ENCODE results near the gene MRPL21. TPM values are rescaled to one million over a fixed set of nuclear protein-coding genes. Genes with fewer than 3 reads are reported as not detected.

MRPL21 gene
- total RNA-seq, 4 donors from 2014 or later, result 9.0 to 121 (median 52.8) TPM

DNA sequence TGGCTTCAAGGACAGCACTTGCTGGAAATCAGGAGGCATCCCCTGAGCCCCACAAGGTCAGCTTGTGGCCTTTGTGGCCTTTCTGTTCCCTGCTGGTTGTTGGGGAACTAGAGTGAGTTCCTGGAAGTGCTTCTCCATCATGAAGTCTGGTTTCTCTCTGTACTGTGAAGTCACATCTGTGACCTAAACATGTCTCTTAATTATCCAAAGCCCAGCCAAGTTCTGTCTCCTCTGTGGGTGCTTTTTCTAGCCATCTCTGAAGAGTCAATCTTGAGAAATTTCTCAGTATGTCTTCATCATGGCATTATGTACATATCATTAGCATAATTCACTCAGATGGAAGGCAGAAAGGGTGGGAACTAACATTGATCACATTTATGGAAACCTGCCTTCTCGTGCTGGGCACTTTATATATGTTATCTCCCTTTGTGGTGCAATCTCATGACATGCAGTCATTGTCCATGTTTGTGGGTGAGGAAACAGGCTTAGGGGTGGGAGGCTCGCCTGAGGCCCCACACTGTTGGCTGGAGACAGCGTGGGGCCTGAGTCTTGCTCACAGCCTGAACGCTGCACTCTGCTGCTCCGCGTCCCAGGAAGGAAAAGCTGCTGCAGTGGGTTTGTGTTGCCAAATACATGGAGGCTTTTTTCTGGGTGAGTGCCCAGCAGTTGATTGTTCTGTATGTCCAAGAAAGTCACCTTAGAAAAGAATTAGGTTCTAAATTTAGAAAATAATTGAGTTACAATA is 24.7 kb upstream of the MRPL21 start:
- Histone ChIP-seq H3K36me3 (peaks cover 0 to 40% (median 18%) of the 10 kb centered on the region in 4 donors), H3K27me3 (no peaks in the 10 kb centered on the region), H3K4me1 (peaks cover 0 to 18% (median 12%) of the 10 kb centered on the region in 4 donors), H3K4me3 (no peak overlapping the region), H3K9me3 (peaks cover 16 to 17% of the 10 kb centered on the region in 2 donors), H3K27ac (peak overlapping the region; percentile 68 to 73 (median 70))
- in situ Hi-C loops (cut with MboI; ENCODE audit: low pct_ligation_motif_present in 1 of 4, low pct_unique_long_range_greater_than_20kb in 1 of 4, low sequenced_read_pairs in 3 of 4) (no loop called here), intact Hi-C loops (cut with DNase I; ENCODE audit: low total_unique reads) (loop anchor here (5.0 kb wide), 1 partner anchor 79 kb away; no protein-coding TSS in a partner anchor)
- TF ChIP-seq POLR2A (IDR thresholded peaks at IDR 0.05), result no peak
- TF ChIP-seq POLR2AphosphoS5 (IDR thresholded peaks at IDR 0.05), result peak; percentile 36 to 72 (median 65)
- TF ChIP-seq, protein P1, sequence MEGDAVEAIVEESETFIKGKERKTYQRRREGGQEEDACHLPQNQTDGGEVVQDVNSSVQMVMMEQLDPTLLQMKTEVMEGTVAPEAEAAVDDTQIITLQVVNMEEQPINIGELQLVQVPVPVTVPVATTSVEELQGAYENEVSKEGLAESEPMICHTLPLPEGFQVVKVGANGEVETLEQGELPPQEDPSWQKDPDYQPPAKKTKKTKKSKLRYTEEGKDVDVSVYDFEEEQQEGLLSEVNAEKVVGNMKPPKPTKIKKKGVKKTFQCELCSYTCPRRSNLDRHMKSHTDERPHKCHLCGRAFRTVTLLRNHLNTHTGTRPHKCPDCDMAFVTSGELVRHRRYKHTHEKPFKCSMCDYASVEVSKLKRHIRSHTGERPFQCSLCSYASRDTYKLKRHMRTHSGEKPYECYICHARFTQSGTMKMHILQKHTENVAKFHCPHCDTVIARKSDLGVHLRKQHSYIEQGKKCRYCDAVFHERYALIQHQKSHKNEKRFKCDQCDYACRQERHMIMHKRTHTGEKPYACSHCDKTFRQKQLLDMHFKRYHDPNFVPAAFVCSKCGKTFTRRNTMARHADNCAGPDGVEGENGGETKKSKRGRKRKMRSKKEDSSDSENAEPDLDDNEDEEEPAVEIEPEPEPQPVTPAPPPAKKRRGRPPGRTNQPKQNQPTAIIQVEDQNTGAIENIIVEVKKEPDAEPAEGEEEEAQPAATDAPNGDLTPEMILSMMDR (IDR thresholded peaks at IDR 0.05), result no peak
- TF ChIP-seq EP300 (IDR thresholded peaks at IDR 0.05; ENCODE audit: low read depth), result peak; percentile 86
- no peak for DNase-seq
- 92% methylated on average over 6 of the region's 6 CpGs; no CpG with 5 or more reads in 1 of the 2 donors for WGBS, 2 donors (ENCODE audit: low coverage in 1 of 2)

DNA sequence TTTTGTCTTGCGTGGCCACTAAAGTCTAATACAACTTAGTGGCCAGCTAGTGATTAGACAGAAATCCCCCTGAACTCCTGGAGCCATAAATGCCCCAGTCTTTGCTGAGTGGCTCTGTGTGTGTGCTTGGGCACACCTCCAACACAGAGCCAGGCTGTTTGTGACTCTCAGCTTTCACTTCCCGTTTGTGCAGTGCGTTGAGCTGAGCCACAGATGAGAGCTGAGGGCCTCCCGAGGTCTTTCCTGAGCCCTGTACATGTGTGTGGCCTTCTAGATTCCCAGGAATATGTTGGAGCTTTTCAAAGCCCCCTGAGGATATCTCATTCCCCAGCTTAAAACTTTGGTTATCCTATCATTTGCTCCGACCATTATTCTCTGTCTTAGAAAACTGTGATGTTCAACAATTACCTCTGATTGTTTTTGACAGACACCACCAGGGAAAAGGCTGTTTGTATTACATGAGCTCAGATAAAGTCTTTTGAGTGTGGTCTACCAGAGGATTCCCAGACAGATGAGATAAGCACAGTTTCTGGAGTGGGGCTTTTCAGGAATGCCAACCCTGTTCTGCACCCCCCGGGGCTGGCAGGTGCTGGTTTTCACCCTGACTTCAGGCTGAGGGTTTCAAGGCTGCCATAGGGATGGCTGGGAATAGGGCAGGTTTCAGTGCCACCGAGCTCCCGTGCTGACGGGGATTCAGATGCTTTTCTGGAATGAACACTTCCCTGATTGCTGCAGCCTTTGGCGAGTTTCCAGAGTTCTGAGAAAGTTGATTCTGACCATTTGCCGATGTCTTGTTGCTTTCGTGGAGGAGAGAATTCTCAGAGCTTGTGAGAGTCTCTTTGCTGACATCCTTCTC is 23.9 kb upstream of the MRPL21 start:
- peaks cover 16 to 17% of the 10 kb centered on the region in 2 donors for H3K9me3 ChIP-seq
- H3K27me3 ChIP-seq, result no peaks in the 10 kb centered on the region
- intact Hi-C loops (cut with DNase I; ENCODE audit: low total_unique reads), result loop anchor here (5.0 kb wide), 1 partner anchor 80 kb away; no protein-coding TSS in a partner anchor
- peak overlapping the region; percentile 68 to 73 (median 70) for H3K27ac ChIP-seq
- no peak overlapping the region for H3K4me3 ChIP-seq
- TF ChIP-seq POLR2AphosphoS5 (IDR thresholded peaks at IDR 0.05) (no peak), EP300 (IDR thresholded peaks at IDR 0.05; ENCODE audit: low read depth) (no peak), POLR2A (IDR thresholded peaks at IDR 0.05) (no peak)
- TF ChIP-seq, protein P1 (IDR thresholded peaks at IDR 0.05), result no peak
- in situ Hi-C loops (cut with MboI; ENCODE audit: low pct_ligation_motif_present in 1 of 4, low pct_unique_long_range_greater_than_20kb in 1 of 4, low sequenced_read_pairs in 3 of 4), result no loop called here
- WGBS, 2 donors (ENCODE audit: low coverage in 1 of 2), result 58 to 86% methylated on average over 4 to 12 of the region's 12 CpGs
- DNase-seq, result peak; percentile 37
- peaks cover 0 to 41% (median 19%) of the 10 kb centered on the region in 4 donors for H3K36me3 ChIP-seq
- peaks cover 0 to 18% (median 12%) of the 10 kb centered on the region in 4 donors for H3K4me1 ChIP-seq

DNA sequence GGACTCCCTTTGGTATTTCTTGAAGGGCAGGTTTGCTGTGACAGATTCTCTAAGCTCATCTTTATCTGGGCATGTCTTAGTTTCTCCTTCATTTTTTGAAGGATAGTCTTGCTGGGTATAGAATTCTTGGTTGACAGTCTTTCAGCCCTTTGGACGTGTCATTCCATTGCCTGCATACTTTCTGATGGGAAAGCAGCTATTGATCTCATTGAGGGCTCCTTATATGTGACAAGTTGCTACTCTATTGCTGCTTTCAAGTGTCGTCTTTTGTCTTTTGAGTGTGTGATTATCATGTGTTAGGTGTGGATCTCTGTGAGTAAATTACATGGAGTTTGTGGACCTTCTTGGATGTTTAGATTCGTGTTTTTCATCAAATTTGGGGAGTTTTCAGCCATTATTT is 22.0 kb upstream of the MRPL21 start:
- peaks cover 0 to 53% (median 24%) of the 10 kb centered on the region in 4 donors for H3K36me3 ChIP-seq
- H3K27me3 ChIP-seq, result no peaks in the 10 kb centered on the region
- peaks cover 16 to 17% of the 10 kb centered on the region in 2 donors for H3K9me3 ChIP-seq
- 79 to 94% methylated on average over 3 of the region's 3 CpGs for WGBS, 2 donors (ENCODE audit: low coverage in 1 of 2)
- intact Hi-C loops (cut with DNase I; ENCODE audit: low total_unique reads), result loop anchor here (5.0 kb wide), 1 partner anchor 82 kb away; no protein-coding TSS in a partner anchor
- TF ChIP-seq, protein P1 (IDR thresholded peaks at IDR 0.05), result no peak
- TF ChIP-seq EP300 (IDR thresholded peaks at IDR 0.05; ENCODE audit: low read depth) (no peak), POLR2AphosphoS5 (IDR thresholded peaks at IDR 0.05) (no peak), POLR2A (IDR thresholded peaks at IDR 0.05) (no peak)
- in situ Hi-C loops (cut with MboI; ENCODE audit: low pct_ligation_motif_present in 1 of 4, low pct_unique_long_range_greater_than_20kb in 1 of 4, low sequenced_read_pairs in 3 of 4), result no loop called here
- H3K4me3 ChIP-seq, result no peak overlapping the region
- H3K27ac ChIP-seq, result peak overlapping the region in 3 of 4 donors; percentile 72 to 77 (median 77)
- peaks cover 0 to 18% (median 12%) of the 10 kb centered on the region in 4 donors for H3K4me1 ChIP-seq
- no peak for DNase-seq
